Iris pigment epithelial cell (primary cell): ENCODE results near the gene STRN.
"Not testable (repeated sequence)": the region's sequence is repeated elsewhere in the genome, so short reads cannot be mapped to it uniquely, and the experiment has no call there.

Source experiments
- DNase-seq: peaks from one replicate; pipeline ENCODE4 v3.0.0-alpha.2; 2011; ENCODE audit warnings: low read depth

The STRN gene

DNA sequence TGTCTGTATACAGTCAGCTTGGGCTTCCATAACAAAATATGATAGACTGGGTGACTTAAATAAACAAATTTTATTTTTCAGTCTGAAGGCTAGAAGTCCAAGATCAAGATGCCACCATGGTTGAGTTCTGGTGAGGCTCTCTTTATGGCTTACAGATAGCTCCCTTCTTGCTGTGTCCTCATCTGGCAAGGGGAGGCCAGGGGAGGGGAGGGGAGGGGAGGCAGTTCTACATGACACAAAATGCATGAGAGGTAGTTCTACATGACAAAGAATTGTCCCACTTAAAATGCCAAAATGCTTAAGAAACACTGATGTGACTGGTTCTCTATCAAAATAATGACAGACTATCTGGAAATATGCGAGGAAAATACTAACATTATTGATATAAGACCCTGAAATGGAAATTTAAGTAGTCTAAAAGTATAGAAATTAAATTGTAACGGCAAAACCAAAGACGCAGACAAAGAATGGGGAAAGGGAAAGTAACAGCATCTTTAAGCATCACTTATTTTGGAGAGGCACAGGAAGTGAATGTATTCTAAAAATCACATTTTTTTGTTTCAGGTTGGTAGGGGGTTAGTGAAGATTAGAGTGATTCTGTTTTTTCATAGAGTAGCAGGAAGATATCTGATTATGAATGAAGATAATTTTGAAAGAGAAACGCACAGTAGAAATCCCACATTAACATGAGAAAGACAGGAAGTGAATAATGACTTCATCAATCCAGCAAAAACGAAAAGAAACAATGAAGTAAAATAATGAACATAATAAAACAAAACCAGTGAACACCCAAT lies 131.4 kb downstream of the STRN start:
- no peak for DNase-seq

DNA sequence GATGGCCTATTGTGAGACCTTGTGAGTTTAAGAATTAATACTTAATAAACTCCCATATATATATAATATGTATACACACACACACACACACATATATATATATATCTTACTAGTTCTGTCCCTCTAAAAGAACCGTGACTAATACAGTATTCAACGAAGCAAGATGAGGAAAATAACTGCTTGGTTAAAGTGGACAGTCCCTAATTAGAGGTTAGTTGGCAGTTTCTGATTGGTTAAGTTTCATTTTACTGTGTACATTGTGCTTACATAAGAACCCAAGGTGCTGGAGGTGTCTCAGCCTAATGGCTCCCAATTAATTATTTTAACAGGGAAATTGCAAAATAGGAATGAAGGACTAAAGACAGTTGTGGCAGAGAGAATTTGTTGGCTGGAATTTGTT lies 132.1 kb downstream of the STRN start:
- no peak for DNase-seq

DNA sequence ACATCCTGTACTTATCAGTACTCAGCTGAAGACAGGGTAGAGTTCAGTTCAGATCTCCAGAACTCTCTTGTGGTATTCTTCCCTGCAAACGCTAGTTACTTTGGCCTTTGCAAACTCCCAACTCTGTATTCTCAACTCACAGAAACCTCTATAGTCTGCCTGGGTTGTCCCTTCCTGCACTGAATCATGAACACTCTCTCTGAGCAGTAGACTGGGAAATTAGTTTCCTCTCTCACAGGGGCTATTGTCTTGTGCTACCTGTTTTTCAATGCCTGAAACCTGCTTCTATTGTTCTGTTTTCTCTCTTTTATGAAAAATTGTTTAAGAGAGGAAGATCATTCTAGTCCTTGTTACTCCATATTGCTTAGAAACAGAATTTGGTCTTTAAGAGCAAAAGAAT lies 135.2 kb downstream of the STRN start:
- DNase-seq: no peak

DNA sequence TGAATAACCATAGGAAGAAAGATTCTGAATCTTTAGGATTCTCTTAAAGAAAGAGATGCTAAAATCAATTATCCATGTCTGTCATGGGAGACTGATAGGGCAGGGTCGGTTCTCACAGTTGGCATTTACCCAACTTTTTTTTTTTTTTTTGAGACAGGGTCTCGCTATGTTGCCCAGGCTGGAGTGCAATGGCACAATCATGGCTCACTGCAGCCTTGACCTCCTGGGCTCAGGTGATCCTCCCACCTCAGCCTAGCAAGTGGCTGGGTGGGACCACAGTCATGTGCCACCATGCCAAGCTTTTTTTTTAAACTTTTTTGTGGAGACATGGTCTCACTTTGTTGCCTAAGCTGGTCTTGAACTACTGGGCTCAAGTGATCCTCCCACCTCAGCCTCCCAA lies 141.7 kb downstream of the STRN start:
- not testable (repeated sequence) for DNase-seq

DNA sequence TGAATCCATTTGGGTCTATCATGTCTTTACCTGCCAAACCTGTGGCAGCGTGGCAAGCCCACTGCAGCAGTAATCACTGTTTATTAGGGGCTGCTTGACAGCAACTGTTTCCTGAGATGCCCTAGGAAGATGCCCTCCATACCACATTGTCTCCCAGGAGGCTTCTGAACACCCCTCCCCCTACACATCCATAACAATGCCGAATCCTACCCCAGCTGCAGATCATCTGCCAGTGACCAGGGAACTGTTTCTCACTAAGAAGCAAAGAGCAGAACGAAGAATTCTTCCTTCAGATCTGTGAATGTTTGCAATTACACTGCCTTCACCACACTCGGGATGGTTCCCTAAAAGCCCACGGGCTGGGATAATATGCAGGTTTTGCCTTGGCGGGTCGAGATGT lies 142.1 kb downstream of the STRN start:
- no peak for DNase-seq

DNA sequence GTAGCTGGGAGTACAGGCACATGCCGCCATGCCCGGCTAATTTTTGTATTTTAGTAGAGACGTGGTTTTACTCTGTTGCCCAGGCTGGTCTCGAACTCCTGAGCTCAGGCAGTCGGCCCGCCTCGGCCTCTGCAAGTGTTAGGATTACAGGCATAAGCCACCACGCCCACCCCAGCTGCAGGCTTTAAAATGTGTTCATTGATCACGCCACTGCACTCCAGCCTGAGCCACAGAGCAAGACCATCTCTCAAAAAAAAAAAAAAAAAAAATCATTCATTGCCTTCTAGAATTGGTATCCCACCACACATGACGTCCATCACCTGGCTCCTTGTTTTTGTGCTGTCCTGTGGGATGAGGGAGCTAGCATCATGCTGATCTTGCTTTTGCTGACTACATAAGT lies 142.5 kb downstream of the STRN start:
- DNase-seq: no peak

DNA sequence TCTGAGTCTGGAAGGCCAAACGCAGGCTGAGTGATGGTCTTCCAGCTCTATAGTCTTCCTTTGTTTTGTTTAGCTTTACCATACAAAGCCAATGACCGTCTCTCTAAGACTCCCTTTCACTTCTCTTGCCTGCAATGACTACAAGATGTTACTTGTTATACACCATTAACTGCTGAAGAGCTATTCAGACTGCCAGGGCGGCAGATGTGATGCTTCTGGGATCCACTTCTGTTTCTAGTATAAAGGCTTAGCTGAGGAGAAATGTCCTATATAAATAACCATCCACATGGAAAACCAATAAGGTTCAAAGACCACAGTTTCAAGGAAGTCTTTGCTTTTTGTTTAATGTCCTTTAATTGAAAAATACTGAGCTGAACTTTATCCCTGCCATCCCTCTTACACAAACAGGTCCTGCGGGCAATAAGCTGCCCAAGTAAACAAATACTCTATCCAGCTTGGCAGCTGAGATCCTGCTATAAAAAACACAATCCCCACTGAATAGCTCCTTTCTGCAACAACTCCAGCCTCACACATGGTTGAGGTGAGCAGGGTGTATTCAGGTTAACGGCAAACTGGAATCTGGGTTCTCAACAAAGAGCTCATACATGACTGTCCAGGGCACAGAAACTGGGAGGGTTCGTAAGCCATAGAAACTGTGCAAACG lies 145.3 kb downstream of the STRN start:
- no peak for DNase-seq

DNA sequence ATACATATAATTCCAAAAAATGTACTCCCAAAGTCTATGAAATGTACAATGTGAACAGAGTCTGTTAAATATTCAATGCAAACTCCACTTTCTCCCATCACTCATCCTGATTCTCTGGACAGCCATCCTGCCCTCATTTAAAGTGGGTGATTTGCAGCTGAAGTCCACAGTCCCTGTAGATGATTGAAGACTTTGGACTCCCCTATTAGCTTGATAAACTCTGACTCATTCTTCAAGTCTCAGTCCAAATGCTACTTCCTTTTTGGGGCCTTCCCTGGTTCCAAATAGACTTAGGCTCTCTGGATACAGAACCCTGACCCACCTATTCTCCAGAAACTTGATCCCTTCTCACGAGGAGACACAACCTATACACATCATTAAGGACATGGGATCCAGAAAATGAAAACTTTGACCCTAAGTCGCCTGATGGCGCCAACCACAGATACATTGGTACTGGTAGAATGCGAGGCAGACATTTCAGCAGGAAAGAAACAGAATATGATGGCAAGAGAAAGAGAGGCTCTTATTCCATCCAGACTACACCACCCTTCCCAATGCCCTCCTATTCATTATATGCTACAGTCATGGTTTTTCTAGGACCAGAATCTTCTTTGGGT lies 147.1 kb downstream of the STRN start:
- no peak for DNase-seq

DNA sequence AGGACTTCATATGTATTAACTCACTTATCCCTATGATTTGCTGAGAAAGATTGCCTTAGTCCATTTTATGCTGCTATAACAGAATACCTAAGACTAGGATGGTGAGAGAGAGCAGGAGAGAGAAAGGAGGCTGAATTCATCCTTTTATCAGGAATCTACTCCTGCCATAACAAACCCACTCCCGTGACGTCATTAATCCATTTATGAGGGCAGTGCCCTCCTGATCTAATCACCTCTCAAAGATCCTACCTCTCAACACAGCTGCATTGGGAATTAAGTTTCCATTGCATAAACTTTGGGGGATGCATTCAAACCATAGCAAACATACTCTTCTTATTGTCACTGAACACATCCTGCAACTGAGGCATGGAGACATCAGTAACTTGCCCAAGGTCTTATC lies 147.8 kb downstream of the STRN start:
- DNase-seq: no peak

DNA sequence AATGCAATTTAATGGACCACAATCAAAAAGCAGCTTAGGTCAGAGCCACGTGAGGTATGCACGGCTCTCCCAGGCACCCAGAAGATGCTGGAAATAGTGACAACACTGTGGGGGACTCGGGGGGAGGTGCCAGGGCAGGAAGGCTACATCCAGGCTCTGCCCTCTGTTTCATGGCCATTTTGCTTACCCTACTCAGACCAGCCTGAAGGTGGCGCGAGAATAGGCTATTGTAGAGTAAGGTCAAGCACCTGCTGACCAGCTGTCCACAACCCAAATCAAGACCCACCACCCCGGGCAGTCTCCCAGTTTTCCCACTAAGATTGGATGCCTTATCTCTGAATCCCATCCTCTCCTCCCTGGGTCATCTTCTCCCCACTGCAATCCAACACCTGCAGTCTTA lies 154.1 kb downstream of the STRN start:
- peak; percentile 3 for DNase-seq

DNA sequence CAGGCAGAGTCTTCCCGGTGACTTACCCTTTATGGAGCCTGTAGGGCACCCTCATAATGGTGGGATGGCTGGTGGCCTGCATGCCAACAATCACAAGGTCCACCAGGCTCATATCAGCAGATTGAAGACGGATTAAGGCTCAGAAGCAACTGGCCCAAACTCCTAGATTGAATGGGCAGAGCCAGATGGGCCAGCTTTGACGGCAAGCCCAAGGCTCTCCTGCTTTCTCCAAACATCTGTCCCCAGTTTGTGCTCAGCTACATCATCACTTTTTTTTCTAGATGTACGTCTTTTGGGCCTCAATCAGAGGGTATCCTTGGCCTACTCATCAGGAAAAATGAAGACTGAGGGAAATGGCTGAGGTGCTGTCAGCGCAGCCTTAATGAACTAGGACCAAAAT lies 155.3 kb downstream of the STRN start:
- no peak for DNase-seq

DNA sequence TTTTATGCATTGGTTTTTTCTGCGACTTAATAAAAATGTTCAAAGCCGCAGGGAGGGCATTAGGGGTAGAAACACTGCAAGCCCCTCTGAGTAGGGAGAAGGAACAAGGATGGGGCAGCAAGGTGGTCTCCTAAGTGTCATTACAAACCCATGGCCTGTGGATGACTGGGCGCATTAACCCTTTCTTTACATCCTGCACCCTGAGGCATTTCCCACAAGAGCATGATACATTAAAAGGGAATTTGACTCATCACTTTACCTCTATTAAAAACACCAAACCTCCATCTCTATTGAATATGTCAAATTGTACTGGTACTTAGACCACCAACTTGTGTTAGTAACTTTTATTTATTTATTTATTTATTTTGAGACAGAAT lies 157.3 kb downstream of the STRN start:
- no peak for DNase-seq

DNA sequence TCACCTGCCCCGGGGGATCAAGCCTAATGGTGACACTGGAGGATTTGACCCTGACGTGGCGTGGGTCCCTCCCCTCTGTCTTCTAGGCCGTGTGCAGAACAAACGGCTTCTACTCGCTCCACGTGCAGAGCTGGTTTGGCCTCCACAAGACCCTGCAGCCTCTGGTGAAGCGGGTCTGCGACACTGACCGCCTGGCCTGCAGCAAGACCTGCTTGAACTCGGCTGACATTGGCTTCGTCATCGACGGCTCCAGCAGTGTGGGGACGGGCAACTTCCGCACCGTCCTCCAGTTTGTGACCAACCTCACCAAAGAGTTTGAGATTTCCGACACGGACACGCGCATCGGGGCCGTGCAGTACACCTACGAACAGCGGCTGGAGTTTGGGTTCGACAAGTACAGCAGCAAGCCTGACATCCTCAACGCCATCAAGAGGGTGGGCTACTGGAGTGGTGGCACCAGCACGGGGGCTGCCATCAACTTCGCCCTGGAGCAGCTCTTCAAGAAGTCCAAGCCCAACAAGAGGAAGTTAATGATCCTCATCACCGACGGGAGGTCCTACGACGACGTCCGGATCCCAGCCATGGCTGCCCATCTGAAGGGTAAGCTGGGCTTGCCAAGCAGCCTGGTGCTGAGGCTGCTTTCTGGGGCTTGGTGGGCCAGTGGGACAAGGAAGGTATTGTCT lies 157.8 kb downstream of the STRN start:
- no peak for DNase-seq

DNA sequence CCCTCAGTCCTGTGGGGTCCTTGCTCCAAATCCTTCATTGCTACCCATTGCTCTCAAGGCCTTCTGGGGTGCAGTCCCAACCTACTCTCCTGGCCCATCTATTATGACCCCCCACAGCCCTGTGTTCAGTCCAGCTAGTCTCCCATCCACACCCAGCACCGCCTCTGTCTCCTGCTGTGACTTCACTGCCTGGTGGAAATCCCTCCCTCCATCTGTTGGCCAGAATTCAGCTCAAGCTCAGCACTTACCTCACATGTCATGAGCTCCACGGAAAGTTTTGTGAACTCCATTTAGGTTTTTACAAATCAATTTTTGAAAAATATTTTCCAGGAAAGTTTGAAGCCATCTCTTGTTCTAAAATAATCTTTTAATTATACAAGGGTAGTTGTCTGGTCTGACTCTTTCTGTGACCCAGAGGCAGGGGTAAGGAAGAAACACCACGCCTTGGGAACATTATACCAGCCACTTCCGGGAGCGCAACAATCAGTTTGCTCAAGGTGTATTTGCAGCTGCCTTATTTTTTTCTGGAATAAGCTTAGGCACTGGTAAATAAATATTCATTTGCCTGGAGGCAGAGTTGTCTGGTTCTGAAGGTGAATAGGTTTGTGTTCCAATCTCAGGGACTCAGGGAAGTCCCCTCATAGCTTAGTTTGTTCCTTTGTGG lies 159.0 kb downstream of the STRN start:
- DNase-seq: peak; percentile 35

DNA sequence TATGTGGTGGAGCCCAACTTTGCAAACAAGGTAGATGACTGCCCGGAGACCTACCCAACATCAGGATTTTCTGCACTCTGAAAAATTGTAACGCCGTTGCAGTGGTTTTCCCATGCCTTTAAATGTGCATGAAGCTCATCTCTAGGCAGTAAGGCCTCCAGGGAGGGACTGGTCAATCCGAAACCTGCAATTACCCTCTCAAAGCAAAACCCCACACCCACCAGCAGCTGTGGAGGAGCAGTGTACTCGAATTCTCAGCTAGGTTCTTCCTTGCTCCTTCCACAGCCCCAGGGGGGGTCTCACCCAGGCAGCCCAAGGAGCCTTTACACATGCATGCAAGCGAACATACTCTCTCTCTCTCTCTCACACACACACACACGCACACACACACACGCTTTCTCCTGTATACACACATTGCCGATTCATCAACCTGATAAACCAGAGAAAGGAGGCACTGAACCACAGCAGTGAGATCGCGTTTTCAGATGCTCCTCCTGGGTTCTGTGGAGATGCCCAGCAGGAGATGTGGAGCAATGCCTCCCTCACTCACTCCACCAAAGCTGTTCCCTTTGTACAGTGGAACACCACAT lies 160.6 kb downstream of the STRN start:
- no peak for DNase-seq

DNA sequence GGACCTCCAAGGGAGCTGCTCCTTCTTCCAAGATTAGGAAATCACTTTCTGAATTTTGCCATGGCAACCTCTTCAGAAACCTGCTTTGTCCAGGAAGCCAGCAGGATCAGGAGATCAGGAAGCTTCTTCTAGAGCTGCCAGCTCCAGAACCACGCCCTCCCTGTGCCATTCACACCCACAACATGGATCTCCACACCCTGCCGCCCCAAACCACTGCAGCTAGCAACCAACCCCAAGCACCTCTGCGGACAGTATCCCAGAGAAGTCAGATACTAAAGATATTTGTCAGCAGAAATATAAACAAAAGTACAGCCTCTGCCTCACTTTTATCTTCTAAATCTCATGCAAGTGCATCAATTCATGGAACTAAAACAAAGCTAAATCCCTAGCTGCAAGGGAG lies 163.4 kb downstream of the STRN start:
- no peak for DNase-seq

DNA sequence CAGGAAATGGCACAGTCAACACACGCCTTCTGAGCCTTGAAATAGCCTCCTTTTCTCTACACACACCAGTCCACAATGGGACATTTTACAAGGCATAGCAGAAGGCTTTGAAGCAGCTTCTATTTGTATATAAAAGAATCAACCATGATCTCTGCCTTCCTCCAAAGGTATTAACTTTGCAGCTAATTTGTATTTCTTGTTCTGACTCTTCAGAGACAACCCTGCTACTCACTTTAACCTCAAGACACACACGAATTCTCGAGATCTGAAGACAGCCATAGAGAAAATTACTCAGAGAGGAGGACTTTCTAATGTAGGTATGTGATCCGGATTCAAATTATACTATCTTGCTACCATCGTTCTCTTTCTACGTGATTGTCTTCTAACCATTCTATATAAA lies 165.2 kb downstream of the STRN start:
- DNase-seq: no peak

DNA sequence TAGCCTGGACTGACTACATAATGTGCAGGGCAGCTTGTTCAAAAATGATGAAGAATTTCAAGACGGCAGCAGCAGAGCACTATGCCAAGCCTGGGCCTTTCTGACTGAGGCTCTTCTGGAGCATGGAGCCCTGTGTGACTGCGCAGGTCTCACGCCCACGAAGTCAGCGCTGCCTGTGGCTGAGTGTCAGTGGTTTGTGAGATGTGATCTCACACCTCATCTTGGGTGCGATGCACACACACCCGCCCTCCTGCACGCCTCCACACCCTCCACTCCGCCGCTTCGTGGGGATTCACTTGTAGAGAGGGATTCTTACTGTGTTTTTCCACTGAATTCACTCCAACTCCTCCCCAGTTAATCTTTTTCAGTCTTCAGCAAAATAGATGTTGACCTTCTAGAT lies 166.0 kb downstream of the STRN start:
- no peak for DNase-seq

DNA sequence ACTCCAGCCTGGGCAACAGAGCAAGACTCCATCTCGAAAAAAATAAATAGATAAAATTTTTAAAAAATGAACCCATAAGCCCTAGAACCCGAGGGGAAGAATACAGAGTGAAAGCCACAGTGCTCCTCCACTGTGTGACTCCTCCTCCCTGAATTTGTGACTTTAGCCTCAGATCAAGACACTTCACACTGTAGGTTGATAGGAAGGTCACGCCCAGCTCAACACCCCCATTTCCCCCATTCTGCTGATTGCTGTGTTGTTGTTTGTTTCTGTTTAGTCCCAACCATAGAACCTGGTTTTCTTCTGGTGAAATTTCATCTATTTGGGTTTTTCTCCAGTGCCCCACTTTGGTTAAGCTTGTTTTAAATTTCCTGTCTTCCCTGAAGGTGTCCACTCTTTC lies 167.6 kb downstream of the STRN start:
- DNase-seq: no peak

DNA sequence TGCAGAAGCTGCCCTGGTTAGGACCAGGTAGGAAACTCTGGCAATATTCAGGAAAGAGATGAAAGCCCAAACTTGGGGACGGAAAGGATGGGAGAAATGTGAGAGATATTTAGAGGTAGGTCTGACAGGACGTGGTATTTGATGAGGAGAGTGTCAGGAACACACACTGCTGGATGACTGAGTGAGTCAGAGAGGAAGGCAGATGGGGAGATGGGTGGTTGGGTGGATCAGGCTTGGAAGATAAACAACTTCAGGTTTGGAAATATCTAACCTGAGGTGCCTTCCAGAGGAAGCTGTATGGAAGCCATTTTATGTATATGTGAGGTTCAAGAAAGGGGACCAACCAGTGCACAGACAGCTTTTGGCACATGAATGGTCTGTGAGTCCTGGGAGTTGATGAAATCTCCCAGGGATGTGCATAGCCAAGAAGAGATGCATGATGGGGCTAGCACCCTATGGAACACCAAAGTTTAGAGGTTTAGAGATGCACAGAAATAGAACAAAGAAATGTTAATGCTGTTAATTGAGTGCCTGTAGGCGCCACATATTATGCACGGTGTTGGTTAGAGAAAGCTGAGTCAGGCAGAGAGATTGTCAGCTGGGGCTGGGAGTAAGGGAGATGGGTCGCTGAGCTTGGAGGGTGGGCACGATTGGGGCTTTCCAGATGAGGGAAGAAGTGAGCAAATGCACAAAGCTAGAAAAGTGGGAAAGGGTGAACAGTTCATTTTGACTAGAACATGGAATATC lies 168.8 kb downstream of the STRN start:
- peak; percentile 41 for DNase-seq
